GM12878 (cell line): ENCODE data around the gene PRSS27. TPM values are rescaled to one million over a fixed set of nuclear protein-coding genes. Genes with fewer than 3 reads are reported as not detected.

Experiments
- ATAC-seq: fragments of 200-7000 bp; cut with Tn5 transposase; 3 replicates; pipeline ENCODE4 v1.9.1; 2020; ENCODE audit warnings: mild to moderate bottlenecking, moderate library complexity
- BruUV-seq: library from RNA; stranded (reverse); fragments of 400-500 nt; replicated peaks from 2 replicates; lab custom pipeline; 2021; lab: Mats Ljungman, UMichigan
- CTCF ChIA-PET: fragments of 300-600 bp; sonication (Branson Sonifier 250); formaldehyde crosslinking; extraction: SDS; loops from one replicate; lab custom pipeline; 2021; ENCODE audit warnings: inconsistent platforms; lab: Yijun Ruan, JAX
- POLR2A ChIA-PET: fragments of 350-600 bp; formaldehyde crosslinking; extraction: SDS; loops from one replicate; lab custom pipeline; 2021; ENCODE audit warnings: inconsistent platforms; lab: Charles Lee
- RAD21 ChIA-PET: fragments of 300-600 bp; sonication (Branson Sonifier 250); formaldehyde crosslinking; loops from one replicate; lab custom pipeline; 2023; ENCODE audit warnings: antibody characterized with exemption; ENCODE audit not compliant: unreplicated experiment; lab: Charles Lee
- SMC1A ChIA-PET: fragments of 300-600 bp; sonication (Branson Sonifier 250); formaldehyde crosslinking; loops from one replicate; lab custom pipeline; 2023; ENCODE audit not compliant: unreplicated experiment, uncharacterized antibody; lab: Charles Lee
- DNase-seq: peaks from one replicate; pipeline ENCODE4 v3.0.0-alpha.2; 2011; ENCODE audit warnings: low read depth, low spot score
- FAIRE-seq: peaks from 3 replicates; lab custom pipeline; 2011; peaks lifted over from hg19 to GRCh38; lab: Jason Lieb, UNC
- H2AFZ ChIP-seq: 2 replicates; pipeline ENCODE4 v1.6.0; 2011; ENCODE audit warnings: low read depth, low read length, control low read depth; ENCODE audit not compliant: control insufficient read depth
- H3K27ac ChIP-seq: 2 replicates; pipeline ENCODE4 v1.5.1; 2011; ENCODE audit warnings: control low read depth; ENCODE audit not compliant: control insufficient read depth, insufficient read depth
- H3K27me3 ChIP-seq, 2 experiments: replicated peaks in 1 of 2; 2 replicates each; pipeline versions ENCODE4 v1.6.0 to v1.6.1; 2011; ENCODE audit warnings: low read length in 1 of 2; ENCODE audit not compliant: control insufficient read depth in 2 of 2, insufficient read depth in 2 of 2
- H3K36me3 ChIP-seq, 2 experiments: 2 replicates each; pipeline ENCODE4 v1.5.1; 2011; ENCODE audit warnings: low read length in 1 of 2; ENCODE audit not compliant: control insufficient read depth in 2 of 2, insufficient read depth in 2 of 2
- H3K4me1 ChIP-seq: 2 replicates; pipeline ENCODE4 v1.6.1; 2011; ENCODE audit warnings: mild to moderate bottlenecking, low read length, moderate library complexity, mixed read lengths; ENCODE audit not compliant: control insufficient read depth, insufficient read depth
- H3K4me2 ChIP-seq: 2 replicates; pipeline ENCODE4 v1.6.0; 2011; ENCODE audit warnings: control low read depth; ENCODE audit not compliant: control insufficient read depth, insufficient read depth
- H3K4me3 ChIP-seq: fragments of 200-600 bp; sonication (generic); 2 replicates; pipeline ENCODE4 v1.5.1; 2016
- H3K79me2 ChIP-seq: 2 replicates; pipeline ENCODE4 v1.6.0; 2011; ENCODE audit warnings: low read length; ENCODE audit not compliant: control insufficient read depth, insufficient read depth
- H3K9ac ChIP-seq: 2 replicates; pipeline ENCODE4 v1.8.0; 2011; ENCODE audit warnings: low read length, control low read depth, mixed read lengths; ENCODE audit not compliant: control insufficient read depth, insufficient read depth
- H3K9me3 ChIP-seq: replicated peaks from 3 replicates; pipeline ENCODE4 v1.5.1; 2011; ENCODE audit warnings: mild to moderate bottlenecking, low read length; ENCODE audit not compliant: control insufficient read depth, insufficient read depth
- H4K20me1 ChIP-seq: 2 replicates; pipeline ENCODE4 v1.6.0; 2011; ENCODE audit not compliant: control insufficient read depth, insufficient read depth
- BRCA1 ChIP-seq: IDR thresholded peaks from 2 replicates; pipeline ENCODE4 v1.6.1; 2011; ENCODE audit warnings: low read depth, low read length, improper control_type of control experiment
- CREB1 ChIP-seq: IDR thresholded peaks from 2 replicates; pipeline ENCODE4 v1.6.1; 2012; ENCODE audit warnings: low read depth, mild to moderate bottlenecking, inconsistent platforms
- SMARCA5 ChIP-seq: fragments of 450-650 bp; IDR thresholded peaks from 2 replicates; pipeline ENCODE4 v1.6.1; 2017; ENCODE audit warnings: mild to moderate bottlenecking
- WGBS: methylation state at CpG from one replicate; pipeline ENCODE4 v1.1.6; 2016; ENCODE audit warnings: low lambda C conversion rate; ENCODE audit not compliant: insufficient replicate concordance, insufficient coverage; ENCODE audit errors: missing lambda C conversion rate; 5-methylcytosine and 5-hydroxymethylcytosine counted together
- in situ Hi-C: fragments of 300-500 bp; cut with MboI; formaldehyde crosslinking; loops from 9 replicates; pipeline ENCODE4 v1.14.3; 2018; ENCODE audit warnings: mixed read lengths
- intact Hi-C: fragments of 100-400 bp; cut with micrococcal nuclease; formaldehyde crosslinking; loops from one replicate; pipeline ENCODE4 v1.14.2; 2022; ENCODE audit not compliant: unreplicated experiment
- polyA plus RNA-seq, 11 experiments: library from polyadenylated mRNA; depleted of rRNA in 4 of 11; unstranded in 6 of 11; stranded (reverse) in 5 of 11; fragments of >200 nt; fragmentation: Nextera tagmentation in 4 of 11; fragmentation: Illumina TruSeq in 1 of 11; extraction: Ambion mirVana in 4 of 11; extraction: Trizol in 1 of 11; gene quantifications; 1 replicate in 1 of 11; 2 replicates in 10 of 11; pipeline versions ENCODE4 v1.2.1 to v1.2.3, GENCODE V29; 2011 to 2016; ENCODE audit warnings: inconsistent platforms in 2 of 11, missing spikeins in 2 of 11, low read depth in 1 of 11
- total RNA-seq, 4 experiments: library from RNA; depleted of rRNA in 3 of 4; stranded (reverse); fragments of >200 nt in 3 of 4; fragmentation: Illumina TruSeq in 1 of 4; extraction: Trizol in 1 of 4; gene quantifications; 2 replicates each; pipeline versions ENCODE4 v1.2.1 to v1.2.3, GENCODE V29; 2013 to 2021
- TF ChIP-seq, protein P1 (sequence below), 3 experiments: IDR thresholded peaks in 2 of 3; conservative IDR thresholded peaks in 1 of 3; 2 replicates each; pipeline ENCODE4 v1.5.1; 2011; ENCODE audit warnings: low read depth in 3 of 3, low read length in 3 of 3, mild to moderate bottlenecking in 3 of 3, control low read depth in 2 of 3, moderate library complexity in 2 of 3, inconsistent platforms in 1 of 3, mixed read lengths in 1 of 3; ENCODE audit not compliant: control insufficient read depth in 2 of 3, insufficient read depth in 1 of 3; ENCODE audit errors: extremely low read depth in 1 of 3

Gene PRSS27
- total and polyA plus RNA-seq, 10 of the 15 experiments (the other 5 are each of a cell fraction or from before 2014, with no cell fraction given), result 0.18 to 1.8 (median 0.51) TPM; not detected in 2

DNA sequence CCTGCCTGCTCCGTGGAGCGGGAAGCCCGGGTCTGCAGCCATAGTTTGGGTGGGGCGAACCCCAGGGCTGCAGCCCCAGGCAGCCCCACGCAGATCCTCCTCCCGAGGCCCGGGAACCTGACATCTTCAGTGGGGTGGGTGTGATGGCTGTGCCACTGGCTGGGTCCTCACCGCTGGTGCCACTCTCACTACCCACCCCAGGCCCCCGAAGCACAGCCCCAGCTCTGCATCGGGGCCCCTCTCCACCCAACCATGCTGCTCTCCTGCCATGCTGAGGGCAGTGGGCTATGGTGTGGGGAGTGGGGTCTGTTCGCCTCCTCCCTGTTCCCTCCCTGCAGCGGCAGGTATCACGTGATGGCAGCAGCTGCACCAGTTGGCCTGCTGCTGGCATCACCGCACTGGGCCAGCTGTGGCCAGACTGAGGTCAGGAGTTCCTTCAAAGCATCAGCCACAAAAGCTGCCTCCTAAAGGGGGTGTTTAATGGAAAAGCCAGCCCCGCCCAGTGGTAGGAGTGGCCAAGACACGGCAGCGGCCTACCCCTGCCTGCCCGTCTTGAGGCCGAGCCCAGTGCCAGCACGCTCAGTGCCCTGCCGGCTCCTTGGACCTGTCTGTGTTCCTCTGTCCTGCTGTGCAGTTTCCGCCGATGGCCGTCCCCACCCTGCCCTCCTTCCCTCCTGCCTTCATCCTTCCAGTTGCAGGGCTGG, 26.9 kb downstream of the PRSS27 start:
- no peak overlapping the region for H3K9ac ChIP-seq
- in situ Hi-C loops, result no loop called here
- ChIA-PET SMC1A (no interaction called here), RAD21 (no interaction called here)
- H3K4me3 ChIP-seq, result no peak overlapping the region
- no peak overlapping the region for H3K4me2 ChIP-seq
- BruUV-seq, result no TSS peak
- H3K27ac ChIP-seq, result no peak overlapping the region
- intact Hi-C loops, result no loop called here
- WGBS, result 80% methylated on average over 18 of the region's 24 CpGs
- DNase-seq, result no peak
- peaks cover 3% of the 10 kb centered on the region; the same call in 1 of the 2 replicates for H4K20me1 ChIP-seq
- peaks cover 5 to 23% of the 10 kb centered on the region in 2 experiments; a peak in 3 of 4 replicates for H3K36me3 ChIP-seq
- no peak for TF ChIP-seq BRCA1
- TF ChIP-seq CREB1, result no peak
- TF ChIP-seq, all 136 proteins: peak for 0
- no peak overlapping the region for H2AFZ ChIP-seq
- FAIRE-seq, result no peak
- H3K9me3 ChIP-seq, result no peaks in the 10 kb centered on the region
- ChIA-PET CTCF (no interaction called here), POLR2A (no interaction called here)
- ATAC-seq, result peak; percentile 42; the same call in 1 of the 3 replicates
- H3K27me3 ChIP-seq, result no peaks in the 10 kb centered on the region
- H3K79me2 ChIP-seq, result peaks cover 26% of the 10 kb centered on the region
- H3K4me1 ChIP-seq, result no peaks in the 10 kb centered on the region

DNA sequence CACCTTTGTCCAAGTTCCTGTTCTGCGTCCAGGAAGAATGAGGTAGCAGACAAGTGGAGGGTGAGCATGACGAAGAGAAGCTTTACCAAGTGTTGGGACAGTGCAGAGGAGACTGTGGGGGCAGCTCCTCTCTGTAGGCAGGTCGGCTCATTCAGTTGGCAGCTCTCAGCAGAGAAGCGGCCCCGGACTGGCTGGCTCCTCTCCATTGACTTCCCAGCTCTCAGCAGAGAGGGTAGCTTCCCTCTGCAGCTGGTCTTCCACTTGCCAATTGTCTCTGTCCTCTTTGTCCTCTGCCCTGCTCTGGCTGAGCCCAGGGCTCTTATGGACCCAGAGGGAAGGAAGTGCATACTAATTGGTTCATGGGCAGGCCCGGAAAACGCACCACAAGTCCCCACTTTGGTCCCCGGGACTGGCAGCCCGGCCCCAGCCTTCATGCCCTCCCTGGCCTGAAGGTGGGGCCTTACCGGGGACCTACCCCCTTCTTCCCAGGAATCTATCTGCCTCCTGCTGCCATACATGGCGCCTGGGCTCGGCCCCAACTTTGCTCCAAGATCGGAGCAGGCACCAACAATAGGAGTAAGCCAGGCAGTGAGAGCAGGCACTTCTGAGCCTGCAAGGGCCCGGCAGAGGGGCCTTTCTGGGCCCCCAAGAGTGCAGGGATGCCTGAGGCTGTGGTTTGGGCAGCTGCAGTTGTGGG, 27.6 kb downstream of the PRSS27 start:
- BruUV-seq, result no TSS peak
- Histone ChIP-seq H3K9me3 (no peaks in the 10 kb centered on the region), H3K4me1 (peaks cover 5% of the 10 kb centered on the region), H2AFZ (no peak overlapping the region), H3K79me2 (peaks cover 31% of the 10 kb centered on the region), H3K27ac (no peak overlapping the region), H4K20me1 (peaks cover 6% of the 10 kb centered on the region; the same call in 1 of the 2 replicates), H3K36me3 (peaks cover 3 to 18% of the 10 kb centered on the region in 2 experiments; a peak in 2 of 4 replicates), H3K4me2 (no peak overlapping the region), H3K4me3 (no peak overlapping the region), H3K27me3 (no peaks in the 10 kb centered on the region), H3K9ac (no peak overlapping the region)
- ChIA-PET SMC1A (interaction anchor here (0.7 kb wide), 1 partner anchor 58 kb away, joined by 3 read pairs; no protein-coding TSS in a partner anchor), POLR2A (no interaction called here), CTCF (no interaction called here), RAD21 (no interaction called here)
- ATAC-seq (no peak), FAIRE-seq (no peak), DNase-seq (no peak)
- WGBS, result 96% methylated on average over 14 of the region's 14 CpGs
- intact Hi-C loops, result no loop called here
- in situ Hi-C loops, result no loop called here
- TF ChIP-seq, protein P1, sequence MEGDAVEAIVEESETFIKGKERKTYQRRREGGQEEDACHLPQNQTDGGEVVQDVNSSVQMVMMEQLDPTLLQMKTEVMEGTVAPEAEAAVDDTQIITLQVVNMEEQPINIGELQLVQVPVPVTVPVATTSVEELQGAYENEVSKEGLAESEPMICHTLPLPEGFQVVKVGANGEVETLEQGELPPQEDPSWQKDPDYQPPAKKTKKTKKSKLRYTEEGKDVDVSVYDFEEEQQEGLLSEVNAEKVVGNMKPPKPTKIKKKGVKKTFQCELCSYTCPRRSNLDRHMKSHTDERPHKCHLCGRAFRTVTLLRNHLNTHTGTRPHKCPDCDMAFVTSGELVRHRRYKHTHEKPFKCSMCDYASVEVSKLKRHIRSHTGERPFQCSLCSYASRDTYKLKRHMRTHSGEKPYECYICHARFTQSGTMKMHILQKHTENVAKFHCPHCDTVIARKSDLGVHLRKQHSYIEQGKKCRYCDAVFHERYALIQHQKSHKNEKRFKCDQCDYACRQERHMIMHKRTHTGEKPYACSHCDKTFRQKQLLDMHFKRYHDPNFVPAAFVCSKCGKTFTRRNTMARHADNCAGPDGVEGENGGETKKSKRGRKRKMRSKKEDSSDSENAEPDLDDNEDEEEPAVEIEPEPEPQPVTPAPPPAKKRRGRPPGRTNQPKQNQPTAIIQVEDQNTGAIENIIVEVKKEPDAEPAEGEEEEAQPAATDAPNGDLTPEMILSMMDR (IDR thresholded peaks at IDR 0.05 in 2 of 3, conservative IDR thresholded peaks at IDR 0.05 in 1 of 3; ENCODE audit: control insufficient read depth in 2 of 3, extremely low read depth in 1 of 3, insufficient read depth in 1 of 3, low read depth in 3 of 3, low read length in 3 of 3), result no peak
- TF ChIP-seq SMARCA5, result no peak
